ENCODE data around the gene ERFE. TPM values are rescaled to one million over a fixed set of nuclear protein-coding genes. Genes with fewer than 3 reads are reported as not detected.
A peak's percentile ranks its signal among the peaks of the same experiment; 100 is the strongest.

Gene ERFE
- total RNA-seq, 4 donors from 2014 or later = 0.83 TPM; not detected in 3

DNA sequence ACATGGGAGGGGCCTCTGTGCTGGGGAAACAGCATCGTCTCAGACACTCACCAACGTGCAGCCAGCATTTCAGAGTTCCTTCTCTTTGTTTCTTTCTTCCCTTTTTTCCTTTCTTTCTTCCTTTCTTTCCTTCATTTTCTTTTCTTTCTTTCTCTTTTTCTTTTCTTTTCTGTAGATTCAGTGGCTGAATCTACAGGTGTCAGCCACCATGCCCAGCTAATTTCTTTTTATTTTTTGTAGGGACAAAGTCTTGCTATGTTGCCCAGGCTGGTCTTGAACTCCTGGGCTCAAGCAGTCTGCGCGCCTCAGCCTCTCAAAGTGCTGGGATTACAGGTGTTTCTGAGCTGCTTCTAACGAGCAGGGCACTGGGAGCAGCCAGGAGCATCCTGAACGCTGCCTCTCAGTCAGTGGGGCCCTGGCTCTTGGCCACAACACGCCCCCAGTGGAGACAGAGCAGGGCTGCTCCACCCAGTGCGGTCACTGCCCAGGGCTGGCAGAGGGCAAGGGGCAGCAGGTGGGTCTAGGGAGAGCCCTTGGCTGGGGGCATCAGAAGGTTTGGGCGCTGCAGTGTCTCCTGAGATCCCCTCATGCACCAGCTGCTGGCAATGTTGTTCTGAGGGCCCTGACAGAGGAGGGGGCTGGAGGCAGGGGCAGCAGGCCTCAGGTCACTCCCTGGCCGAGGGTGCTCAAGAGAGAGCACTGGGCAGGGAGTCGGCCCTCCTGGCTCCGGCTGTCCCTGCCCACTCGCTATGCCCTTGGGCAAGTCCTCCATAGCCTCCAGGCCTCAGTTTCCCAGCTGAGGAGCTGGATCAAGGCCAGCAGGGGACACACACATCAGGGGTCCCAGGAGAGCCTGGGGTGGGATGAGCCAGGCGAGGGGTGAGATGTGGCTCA, 25.0 kb upstream of the ERFE start:
- DNase-seq = no peak
- Histone ChIP-seq H3K4me1 (no peaks in the 10 kb centered on the region), H3K36me3 (no peaks in the 10 kb centered on the region), H3K4me3 (no peak overlapping the region), H3K27me3 (no peaks in the 10 kb centered on the region), H3K27ac (no peak overlapping the region), H3K9me3 (no peaks in the 10 kb centered on the region)
- intact Hi-C loops (cut with DNase I; ENCODE audit: low total_unique reads) = no loop called here
- TF ChIP-seq POLR2A (IDR thresholded peaks at IDR 0.05) = no peak
- TF ChIP-seq, protein P1, sequence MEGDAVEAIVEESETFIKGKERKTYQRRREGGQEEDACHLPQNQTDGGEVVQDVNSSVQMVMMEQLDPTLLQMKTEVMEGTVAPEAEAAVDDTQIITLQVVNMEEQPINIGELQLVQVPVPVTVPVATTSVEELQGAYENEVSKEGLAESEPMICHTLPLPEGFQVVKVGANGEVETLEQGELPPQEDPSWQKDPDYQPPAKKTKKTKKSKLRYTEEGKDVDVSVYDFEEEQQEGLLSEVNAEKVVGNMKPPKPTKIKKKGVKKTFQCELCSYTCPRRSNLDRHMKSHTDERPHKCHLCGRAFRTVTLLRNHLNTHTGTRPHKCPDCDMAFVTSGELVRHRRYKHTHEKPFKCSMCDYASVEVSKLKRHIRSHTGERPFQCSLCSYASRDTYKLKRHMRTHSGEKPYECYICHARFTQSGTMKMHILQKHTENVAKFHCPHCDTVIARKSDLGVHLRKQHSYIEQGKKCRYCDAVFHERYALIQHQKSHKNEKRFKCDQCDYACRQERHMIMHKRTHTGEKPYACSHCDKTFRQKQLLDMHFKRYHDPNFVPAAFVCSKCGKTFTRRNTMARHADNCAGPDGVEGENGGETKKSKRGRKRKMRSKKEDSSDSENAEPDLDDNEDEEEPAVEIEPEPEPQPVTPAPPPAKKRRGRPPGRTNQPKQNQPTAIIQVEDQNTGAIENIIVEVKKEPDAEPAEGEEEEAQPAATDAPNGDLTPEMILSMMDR (IDR thresholded peaks at IDR 0.05) = no peak

- Histone ChIP-seq H3K4me3 (no peak overlapping the region), H3K27ac (no peak overlapping the region), H3K9me3 (no peaks in the 10 kb centered on the region), H3K36me3 (no peaks in the 10 kb centered on the region), H3K27me3 (no peaks in the 10 kb centered on the region), H3K4me1 (no peaks in the 10 kb centered on the region)
- no peak for DNase-seq
- no peak for TF ChIP-seq POLR2A (IDR thresholded peaks at IDR 0.05)
- TF ChIP-seq, protein P1 (IDR thresholded peaks at IDR 0.05) = no peak
- intact Hi-C loops (cut with DNase I; ENCODE audit: low total_unique reads) = no loop called here
Measured at GRCh38 chr2:238134393-238134785, 24.4 kb upstream of the ERFE start.

- no peak overlapping the region for H3K27ac ChIP-seq
- H3K27me3 ChIP-seq = no peaks in the 10 kb centered on the region
- TF ChIP-seq, protein P1 (IDR thresholded peaks at IDR 0.05) = no peak
- TF ChIP-seq POLR2A (IDR thresholded peaks at IDR 0.05) = no peak
- no peaks in the 10 kb centered on the region for H3K4me1 ChIP-seq
- DNase-seq = no peak
- intact Hi-C loops (cut with DNase I; ENCODE audit: low total_unique reads) = no loop called here
- H3K36me3 ChIP-seq = no peaks in the 10 kb centered on the region
- no peaks in the 10 kb centered on the region for H3K9me3 ChIP-seq
- no peak overlapping the region for H3K4me3 ChIP-seq
Measured at GRCh38 chr2:238135601-238136150, 23.1 kb upstream of the ERFE start.

- Histone ChIP-seq H3K4me3 (no peak overlapping the region), H3K36me3 (no peaks in the 10 kb centered on the region), H3K27me3 (no peaks in the 10 kb centered on the region), H3K4me1 (no peaks in the 10 kb centered on the region), H3K9me3 (no peaks in the 10 kb centered on the region), H3K27ac (no peak overlapping the region)
- TF ChIP-seq, protein P1 (IDR thresholded peaks at IDR 0.05) = no peak
- no peak for TF ChIP-seq POLR2A (IDR thresholded peaks at IDR 0.05)
- intact Hi-C loops (cut with DNase I; ENCODE audit: low total_unique reads) = no loop called here
- DNase-seq = peak in 1 of 2 donors; percentile 37
Measured at GRCh38 chr2:238136820-238137537, 21.8 kb upstream of the ERFE start.

GRCh38 chr2:238137885-238138284, 20.9 kb upstream of the ERFE start:
- Histone ChIP-seq H3K27me3 (no peaks in the 10 kb centered on the region), H3K4me1 (no peaks in the 10 kb centered on the region), H3K36me3 (no peaks in the 10 kb centered on the region), H3K27ac (no peak overlapping the region), H3K4me3 (no peak overlapping the region), H3K9me3 (no peaks in the 10 kb centered on the region)
- TF ChIP-seq, protein P1 (IDR thresholded peaks at IDR 0.05) = no peak
- TF ChIP-seq POLR2A (IDR thresholded peaks at IDR 0.05) = no peak
- intact Hi-C loops (cut with DNase I; ENCODE audit: low total_unique reads) = no loop called here
- no peak for DNase-seq
